GM12864 (cell line): ENCODE data around the gene KIF18B.

Source experiments
- DNase-seq: peaks from one replicate; pipeline ENCODE4 v3.0.0-alpha.2; 2011; ENCODE audit warnings: low read depth
- H3K4me3 ChIP-seq: 2 replicates; pipeline ENCODE4 v1.5.1; 2011; ENCODE audit warnings: mild to moderate bottlenecking, low read depth, low read length, control low read depth
- TF ChIP-seq, protein P1 (sequence below): IDR thresholded peaks from 2 replicates; pipeline ENCODE4 v1.5.1; 2011; ENCODE audit warnings: low read depth, mild to moderate bottlenecking, moderate library complexity, low read length, control low read depth, inconsistent platforms; ENCODE audit errors: missing control alignments

The KIF18B gene

DNA sequence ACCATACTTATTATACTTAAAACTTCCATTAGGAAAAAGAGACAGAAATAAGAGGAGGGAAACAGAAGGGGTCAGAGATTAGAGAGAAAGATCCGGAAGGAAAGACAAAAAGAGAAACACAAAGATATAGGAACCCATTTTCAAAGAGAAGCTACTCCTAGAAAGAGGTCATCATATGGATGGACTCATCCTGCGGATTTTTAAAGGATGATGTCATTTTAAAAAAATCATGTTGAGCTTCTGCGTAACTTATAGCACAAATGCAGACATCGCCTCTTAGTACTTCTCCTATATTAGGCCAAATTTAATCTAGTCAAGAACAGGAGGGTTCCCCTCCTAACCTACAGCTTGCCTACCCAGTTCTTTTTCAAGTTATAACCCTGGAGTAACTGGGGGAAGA lies 66.4 kb downstream of the KIF18B start:
- TF ChIP-seq, protein P1, sequence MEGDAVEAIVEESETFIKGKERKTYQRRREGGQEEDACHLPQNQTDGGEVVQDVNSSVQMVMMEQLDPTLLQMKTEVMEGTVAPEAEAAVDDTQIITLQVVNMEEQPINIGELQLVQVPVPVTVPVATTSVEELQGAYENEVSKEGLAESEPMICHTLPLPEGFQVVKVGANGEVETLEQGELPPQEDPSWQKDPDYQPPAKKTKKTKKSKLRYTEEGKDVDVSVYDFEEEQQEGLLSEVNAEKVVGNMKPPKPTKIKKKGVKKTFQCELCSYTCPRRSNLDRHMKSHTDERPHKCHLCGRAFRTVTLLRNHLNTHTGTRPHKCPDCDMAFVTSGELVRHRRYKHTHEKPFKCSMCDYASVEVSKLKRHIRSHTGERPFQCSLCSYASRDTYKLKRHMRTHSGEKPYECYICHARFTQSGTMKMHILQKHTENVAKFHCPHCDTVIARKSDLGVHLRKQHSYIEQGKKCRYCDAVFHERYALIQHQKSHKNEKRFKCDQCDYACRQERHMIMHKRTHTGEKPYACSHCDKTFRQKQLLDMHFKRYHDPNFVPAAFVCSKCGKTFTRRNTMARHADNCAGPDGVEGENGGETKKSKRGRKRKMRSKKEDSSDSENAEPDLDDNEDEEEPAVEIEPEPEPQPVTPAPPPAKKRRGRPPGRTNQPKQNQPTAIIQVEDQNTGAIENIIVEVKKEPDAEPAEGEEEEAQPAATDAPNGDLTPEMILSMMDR, result no peak
- no peak overlapping the region for H3K4me3 ChIP-seq

DNA sequence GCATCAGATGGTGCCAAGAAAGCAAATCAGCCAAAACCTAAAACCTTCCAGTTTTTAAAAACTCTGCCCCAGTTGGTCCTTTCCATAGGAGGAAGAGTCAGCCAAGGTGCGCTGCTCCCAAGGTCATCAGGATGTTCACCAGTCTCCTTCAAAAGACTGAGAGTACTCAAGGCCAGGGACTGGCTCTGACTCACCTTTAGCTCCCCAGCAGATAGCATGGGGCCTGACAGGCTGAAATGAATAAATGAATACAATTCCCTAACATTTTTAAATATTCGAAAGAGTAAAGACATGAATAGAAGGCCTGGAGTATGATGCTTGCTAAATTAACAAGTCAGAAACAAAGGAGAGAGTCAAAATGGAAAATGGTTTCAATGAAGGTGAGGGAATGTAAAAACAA lies 67.5 kb downstream of the KIF18B start:
- TF ChIP-seq, protein P1, result no peak
- DNase-seq, result no peak
- H3K4me3 ChIP-seq, result no peak overlapping the region

More for the DNA sequence above, 66.4 kb downstream of the KIF18B start:
- no peak for DNase-seq

DNA sequence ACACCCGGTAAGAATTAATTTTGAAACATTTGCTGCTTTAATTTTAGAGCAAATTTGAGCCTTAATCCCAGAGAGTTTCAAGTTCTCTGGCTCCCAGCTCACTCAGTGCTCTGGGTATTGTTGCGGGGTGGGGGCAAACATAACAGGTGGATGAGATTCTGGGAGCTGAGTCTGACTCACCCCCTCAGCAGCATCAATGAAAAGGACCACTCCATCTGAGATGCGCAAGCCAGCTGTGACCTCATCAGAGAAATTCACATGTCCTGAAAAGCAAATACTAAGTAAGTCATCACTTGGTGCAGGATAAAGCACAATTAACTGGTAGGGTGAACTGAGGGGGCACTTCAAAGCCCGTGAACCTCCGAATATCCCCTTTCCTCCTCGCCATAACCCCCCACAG lies 68.2 kb downstream of the KIF18B start:
- H3K4me3 ChIP-seq, result no peak overlapping the region
- TF ChIP-seq, protein P1, result no peak
- no peak for DNase-seq

DNA sequence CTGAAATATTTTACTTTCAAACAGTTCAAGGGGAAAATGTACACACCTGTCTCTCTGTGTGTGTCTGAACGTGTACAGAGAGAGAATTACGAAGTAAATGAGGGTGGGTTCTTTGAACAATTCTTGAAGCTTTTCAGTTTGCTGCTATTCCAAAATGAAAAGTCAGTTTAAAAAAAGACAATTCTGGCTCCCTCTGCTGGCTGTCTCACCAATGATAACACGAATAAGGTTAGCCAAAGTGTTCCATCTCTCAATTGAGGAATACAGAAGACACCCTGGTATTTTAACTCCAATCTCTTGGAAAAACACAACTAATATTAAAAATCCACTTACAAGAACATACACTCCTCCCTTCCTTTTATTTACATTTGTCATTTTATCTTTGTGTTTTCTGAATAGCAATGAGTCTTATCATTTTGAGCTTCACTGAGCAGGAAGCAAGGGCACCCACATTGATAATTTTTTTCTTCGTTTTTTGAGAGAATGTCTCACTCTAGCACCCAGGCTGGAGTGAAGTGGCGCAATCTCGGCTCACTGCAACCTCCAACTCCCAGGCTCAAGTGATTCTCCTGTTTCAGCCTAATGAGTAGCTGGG lies 68.8 kb downstream of the KIF18B start:
- TF ChIP-seq, protein P1, result peak; percentile 49
- no peak for DNase-seq
- no peak overlapping the region for H3K4me3 ChIP-seq

DNA sequence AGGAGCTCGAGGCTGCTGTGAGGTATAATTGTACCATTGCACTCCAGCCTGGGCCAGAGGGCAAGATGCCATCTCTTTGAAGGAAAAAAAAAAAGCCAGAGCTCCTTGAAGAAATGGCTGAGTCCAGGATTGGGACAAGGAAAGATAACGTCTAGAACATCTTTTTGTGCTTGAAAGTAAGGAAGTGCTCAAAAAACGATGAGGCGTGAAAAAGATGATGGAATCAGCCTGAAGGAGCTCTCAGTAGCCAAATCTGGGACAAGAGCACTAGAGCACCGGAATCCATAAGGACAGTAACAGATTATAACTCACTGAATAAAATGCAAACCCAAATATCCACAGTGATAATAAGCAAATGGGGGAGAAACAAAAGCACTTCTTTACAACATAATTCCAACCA lies 70.5 kb downstream of the KIF18B start:
- no peak for DNase-seq

DNA sequence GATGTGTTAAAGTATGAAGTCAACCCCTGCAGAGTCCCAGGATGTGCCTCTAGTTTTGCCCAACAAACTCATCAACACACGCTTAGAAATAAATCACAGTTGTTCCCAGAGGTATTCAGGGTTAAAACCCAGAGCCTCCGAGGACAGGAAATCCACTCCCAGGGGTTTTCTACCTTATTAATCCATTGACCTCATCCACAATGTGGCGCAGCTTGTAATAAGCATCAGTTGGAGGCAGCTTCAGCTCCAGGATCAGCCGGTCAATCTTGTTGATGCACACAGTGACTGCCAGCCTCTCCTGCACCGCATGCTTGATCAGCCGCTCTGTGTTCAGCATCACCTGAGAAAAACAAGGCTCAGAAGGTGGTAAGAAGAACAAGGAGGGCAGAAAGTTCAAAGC lies 71.8 kb downstream of the KIF18B start:
- no peak for DNase-seq
- TF ChIP-seq, protein P1, result no peak
- no peak overlapping the region for H3K4me3 ChIP-seq

More for the DNA sequence above, 70.5 kb downstream of the KIF18B start:
- TF ChIP-seq, protein P1, result no peak
- H3K4me3 ChIP-seq, result no peak overlapping the region
